Adrenal gland (tissue), 12 donors: ENCODE results near the gene UFD1. TPM values are rescaled to one million over a fixed set of nuclear protein-coding genes. Genes with fewer than 3 reads are reported as not detected.

ENCODE experiments used
- DNase-seq, 7 donors: peaks; one replicate each; pipeline ENCODE4 v3.0.0-alpha.2; 2019 to 2020
- H3K27ac ChIP-seq, 5 donors: fragments of 200-600 bp; sonication (generic) in 4 of 5; 1 replicate in 3 of 5; 2 replicates in 2 of 5; pipeline versions ENCODE4 v1.5.1 to v1.8.0; 2016 to 2020; ENCODE audit warnings: mild to moderate bottlenecking in 1 of 5
- H3K27me3 ChIP-seq: fragments of 200-600 bp; 2 replicates; pipeline ENCODE4 v1.8.0; 2021
- H3K36me3 ChIP-seq, 2 donors: fragments of 200-600 bp; replicated peaks in 1 of 2; 1 replicate in 1 of 2; 2 replicates in 1 of 2; pipeline versions ENCODE4 v1.5.1 to v1.8.0; 2018 to 2022
- H3K4me1 ChIP-seq, 2 donors: fragments of 200-600 bp; replicated peaks in 1 of 2; 1 replicate in 1 of 2; 2 replicates in 1 of 2; pipeline versions ENCODE4 v1.5.1 to v1.8.0; 2018 to 2021
- H3K4me3 ChIP-seq, 4 donors: fragments of 200-600 bp; sonication (generic) in 3 of 4; one replicate each; pipeline ENCODE4 v1.5.1; 2016 to 2018
- H3K9me3 ChIP-seq, 3 donors: fragments of 200-600 bp; sonication (generic) in 1 of 3; replicated peaks in 1 of 3; 1 replicate in 2 of 3; 2 replicates in 1 of 3; pipeline versions ENCODE4 v1.5.1 to v1.8.0; 2016 to 2021
- CTCF ChIP-seq, 6 experiments: fragments of 450-650 bp in 4 of 6; fragments of 200-600 bp in 2 of 6; sonication (generic) in 1 of 6; IDR thresholded peaks; 1 replicate in 5 of 6; 2 replicates in 1 of 6; pipeline versions ENCODE4 v1.5.1 to v1.8.0; 2016 to 2021; ENCODE audit warnings: antibody characterized with exemption in 6 of 6, mild to moderate bottlenecking in 2 of 6, moderate library complexity in 1 of 6
- POLR2A ChIP-seq, 2 donors: fragments of 450-650 bp; IDR thresholded peaks; one replicate each; pipeline ENCODE4 v1.6.1; 2017; ENCODE audit warnings: antibody characterized with exemption in 2 of 2, mild to moderate bottlenecking in 2 of 2, moderate library complexity in 1 of 2
- WGBS, 4 donors: extraction: QIAGEN DNeasy Blood & Tissue Kit in 2 of 4; methylation state at CpG; one replicate each; pipeline versions ENCODE4 v1.1.5 to v1.1.7; 2013 to 2017; 5-methylcytosine and 5-hydroxymethylcytosine counted together
- intact Hi-C, 2 donors: fragments of 100-400 bp; cut with DNase I; formaldehyde crosslinking; loops; one replicate each; pipeline versions ENCODE4 v1.14.1 to v1.15.0; 2022 to 2023
- polyA plus RNA-seq, 3 donors: library from polyadenylated mRNA; stranded (reverse); fragments of 200-250 nt in 2 of 3; fragments of 350-450 nt in 1 of 3; fragmentation: Illumina TruSeq in 1 of 3; extraction: RNeasy Lipid Tissue Mini Kit (QIAGEN cat#74804) in 1 of 3; gene quantifications; one replicate each; pipeline ENCODE4 v1.2.3, GENCODE V29; 2013 to 2014
- total RNA-seq, 9 donors: library from RNA; depleted of rRNA in 4 of 9; stranded (reverse); fragments of >200 nt in 4 of 9; fragments of 120-200 nt in 1 of 9; fragmentation: NEBNext Ultra II Directional in 1 of 9; extraction: Animal tissue kit (Norgen Biotek cat#: 25700) in 1 of 9; gene quantifications; one replicate each; pipeline versions ENCODE4 v1.1.0 to v1.2.4, GENCODE V29; 2013 to 2023
- donor health status: healthy with polysubstance abuse.
- donor health status: Bipolar disorder and iron deficiency.
- donor health status: DM: yes; HTN: yes; CAD: no.
- donor health status: DM: no; HTN: no; CAD: no.
- donor health status: DM: no; HTN: no; CAD: no.
- donor health status: DM: yes; HTN: yes; CAD: no.

UFD1 gene
- total and polyA plus RNA-seq, 12 donors: 20.1 to 128 (median 45.6) TPM

DNA sequence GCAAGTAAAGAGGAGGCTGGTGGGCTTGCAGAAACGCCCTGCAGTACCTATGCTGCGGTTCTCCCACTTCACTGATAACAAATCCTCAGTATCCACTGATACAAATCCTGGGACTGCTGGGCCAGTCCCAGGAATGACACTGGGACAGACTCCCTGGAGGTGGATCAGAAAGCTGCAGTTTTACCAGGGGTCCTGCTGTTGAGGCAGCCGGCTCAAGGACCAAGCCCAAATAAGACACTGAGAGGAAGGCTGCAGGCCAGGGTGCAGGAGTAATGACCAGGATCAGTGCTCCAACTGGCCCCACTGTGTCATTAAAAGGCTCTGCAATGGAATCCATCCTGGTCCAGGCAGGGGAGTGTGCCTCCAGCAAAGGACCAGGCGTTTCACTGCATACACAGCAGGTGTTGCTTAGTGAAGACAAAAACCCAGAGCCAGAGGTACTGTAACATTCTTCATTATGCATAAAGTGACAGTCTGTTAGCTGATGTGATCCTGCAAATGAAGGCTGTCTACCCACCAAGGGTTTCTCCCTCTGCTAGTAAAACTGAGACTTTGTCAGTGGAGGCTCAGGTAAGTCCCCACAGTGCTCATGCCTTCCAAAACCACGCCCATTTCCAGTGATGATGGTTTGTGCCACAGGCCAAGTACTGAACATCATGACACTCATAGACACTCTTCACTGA is 30.1 kb downstream of the UFD1 start:
- no peak for TF ChIP-seq POLR2A (IDR thresholded peaks at IDR 0.05)
- no peak for TF ChIP-seq CTCF (IDR thresholded peaks at IDR 0.05)
- Histone ChIP-seq H3K27me3 (no peaks in the 10 kb centered on the region), H3K27ac (peak overlapping the region in 1 of 5 donors; percentile 96), H3K36me3 (peaks cover 0 to 37% of the 10 kb centered on the region in 2 donors), H3K4me1 (peaks cover 14 to 27% of the 10 kb centered on the region in 2 donors), H3K9me3 (no peaks in the 10 kb centered on the region), H3K4me3 (no peak overlapping the region)
- WGBS, 4 donors: 84 to 87% (median 86%) methylated on average over 4 to 5 of the region's 5 CpGs
- DNase-seq: no peak
- intact Hi-C loops: no loop called here

DNA sequence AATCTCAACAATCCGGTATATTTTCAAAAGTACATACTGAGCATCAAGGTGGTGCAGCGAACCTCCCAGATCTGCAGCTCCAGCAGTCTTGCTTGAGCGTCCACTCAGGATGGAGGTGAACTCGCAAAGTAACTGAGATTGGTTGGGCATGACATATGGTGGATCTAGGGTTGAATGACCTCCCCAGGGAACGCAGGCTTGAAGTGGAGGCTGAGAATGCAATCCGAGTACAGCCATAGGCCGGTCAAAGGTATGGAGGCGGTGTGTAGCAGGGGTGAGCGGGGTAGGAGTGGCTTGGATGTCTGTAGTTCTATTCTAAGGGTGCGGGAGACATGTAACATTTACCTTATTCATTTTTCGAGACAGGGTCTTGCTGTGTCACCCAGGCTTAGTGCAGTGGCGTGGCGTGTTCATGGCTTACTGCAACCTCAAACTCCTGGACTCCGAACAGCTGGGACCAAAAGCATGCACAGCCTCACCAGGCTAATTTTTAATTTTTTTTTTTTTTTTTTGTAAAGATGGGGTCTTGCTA is 30.9 kb downstream of the UFD1 start:
- H3K36me3 ChIP-seq: peaks cover 0 to 37% of the 10 kb centered on the region in 2 donors
- peaks cover 14 to 27% of the 10 kb centered on the region in 2 donors for H3K4me1 ChIP-seq
- TF ChIP-seq CTCF (IDR thresholded peaks at IDR 0.05) (no peak), POLR2A (IDR thresholded peaks at IDR 0.05) (no peak)
- 19 to 24% (median 22%) methylated on average over 13 to 14 of the region's 14 CpGs for WGBS, 4 donors
- no peaks in the 10 kb centered on the region for H3K9me3 ChIP-seq
- no peaks in the 10 kb centered on the region for H3K27me3 ChIP-seq
- peak; percentile 35 to 81 (median 65) for DNase-seq
- peak overlapping the region; percentile 81 to 96 (median 94) for H3K27ac ChIP-seq
- H3K4me3 ChIP-seq: peak overlapping the region in 3 of 4 donors; percentile 49 to 81 (median 56)
- intact Hi-C loops: no loop called here

DNA sequence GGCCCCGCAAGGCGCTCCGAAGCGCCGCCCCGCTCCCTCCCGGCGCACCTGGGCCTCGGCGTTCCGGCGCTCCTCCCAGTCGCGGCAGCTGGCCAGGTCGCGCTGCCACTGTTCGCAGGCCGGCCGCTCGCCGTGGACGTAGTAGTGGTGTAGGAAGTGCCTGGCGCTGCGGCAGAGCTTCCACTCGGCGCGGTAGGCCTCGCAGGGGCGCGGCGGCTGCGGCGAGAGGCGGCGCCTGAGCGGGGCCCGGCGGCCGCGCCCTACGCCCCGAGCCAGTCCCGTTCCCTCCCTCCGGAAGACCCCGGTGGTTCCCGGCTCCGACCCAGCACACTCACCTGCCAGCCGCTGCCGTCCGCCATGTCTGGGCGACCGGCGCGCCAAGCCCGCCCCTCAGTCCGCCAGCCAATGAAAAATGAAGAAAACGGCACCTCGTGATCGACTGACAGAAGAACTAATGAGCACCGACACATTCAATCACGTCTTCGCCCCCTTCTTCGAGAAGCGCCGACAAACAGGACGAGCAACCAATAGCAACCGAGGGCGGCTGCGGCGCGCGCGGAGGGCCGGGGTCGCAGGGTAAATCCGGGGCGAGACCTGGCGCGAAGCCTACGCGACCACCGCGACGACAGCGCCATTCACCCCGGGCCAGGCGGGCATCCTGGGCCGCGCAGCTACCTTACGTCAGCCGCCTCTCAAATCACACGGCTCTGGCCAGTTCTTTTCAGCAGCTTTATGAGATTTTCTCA is 31.5 kb downstream of the UFD1 start, which contains the start of gene C22orf39:
TSS of gene C22orf39 (minus strand) at position 382 of the 746 bp plus-strand sequence. CDS start at position 359, 23 bp downstream.
- peak in 1 of 6 experiments; percentile 15 for TF ChIP-seq CTCF (IDR thresholded peaks at IDR 0.05)
- peak; percentile 90 to 93 for TF ChIP-seq POLR2A (IDR thresholded peaks at IDR 0.05)

More for the DNA sequence above, 31.5 kb downstream of the UFD1 start, which contains the start of gene C22orf39:
- Histone ChIP-seq H3K27me3 (no peaks in the 10 kb centered on the region), H3K4me3 (peak within 1 kb of the TSS; percentile 49 to 81 (median 54)), H3K36me3 (peaks cover 0 to 31% of the 10 kb centered on the region in 2 donors), H3K4me1 (peaks cover 14 to 27% of the 10 kb centered on the region in 2 donors), H3K9me3 (no peaks in the 10 kb centered on the region), H3K27ac (peak within 1 kb of the TSS; percentile 81 to 96 (median 94))
- WGBS, 4 donors: 0 to 1% (median 0%) methylated on average over 23 to 92 of the region's 92 CpGs
- DNase-seq: peak; percentile 91 to 97 (median 93)
- intact Hi-C loops: no loop called here
